Pancreas (tissue), 10 donors: ENCODE results near the gene RIPOR3. TPM values are rescaled to one million over a fixed set of nuclear protein-coding genes. Genes with fewer than 3 reads are reported as not detected.

Source experiments
- ATAC-seq, 4 donors: fragments of 200-7000 bp; cut with Tn5 transposase; one replicate each; pipeline versions ENCODE4 v1.8.0 to v1.9.1; 2020; ENCODE audit warnings: mild to moderate bottlenecking in 4 of 4, moderate library complexity in 4 of 4
- DNase-seq, 6 donors: peaks; one replicate each; pipeline ENCODE4 v3.0.0-alpha.2; 2020
- FAIRE-seq: peaks from 2 replicates; lab custom pipeline; 2012; peaks lifted over from hg19 to GRCh38; lab: Jason Lieb, UNC
- H3K27ac ChIP-seq, 4 donors: fragments of 200-600 bp; sonication (generic); 1 replicate in 3 of 4; 2 replicates in 1 of 4; pipeline versions ENCODE4 v1.5.0 to v1.8.0; 2020
- H3K27me3 ChIP-seq, 4 donors: fragments of 200-600 bp; one replicate each; pipeline ENCODE4 v1.8.0; 2021
- H3K36me3 ChIP-seq, 3 donors: fragments of 200-600 bp; sonication (generic) in 1 of 3; one replicate each; pipeline versions ENCODE4 v1.5.0 to v1.8.0; 2020 to 2021
- H3K4me1 ChIP-seq, 3 donors: fragments of 200-600 bp; one replicate each; pipeline ENCODE4 v1.8.0; 2021
- H3K4me3 ChIP-seq, 4 donors: fragments of 200-600 bp; sonication (generic) in 2 of 4; one replicate each; pipeline versions ENCODE4 v1.5.0 to v1.8.0; 2020 to 2021
- H3K9me3 ChIP-seq, 4 donors: fragments of 200-600 bp; one replicate each; pipeline ENCODE4 v1.8.0; 2021
- WGBS, 2 donors: extraction: QIAGEN DNeasy Blood & Tissue Kit; methylation state at CpG; one replicate each; pipeline ENCODE4 v1.1.7; 2013; 5-methylcytosine and 5-hydroxymethylcytosine counted together
- intact Hi-C, 3 donors: fragments of 100-400 bp; cut with DNase I; formaldehyde crosslinking; loops; one replicate each; pipeline versions ENCODE4 v1.11.1 to v1.14.2; 2022
- polyA plus RNA-seq, 2 donors: library from polyadenylated mRNA; stranded (reverse); fragments of 200-250 nt; gene quantifications; one replicate each; pipeline ENCODE4 v1.2.3, GENCODE V29; 2013
- total RNA-seq, 6 donors: library from RNA; stranded (reverse); fragmentation: NEBNext Ultra II Directional in 4 of 6; extraction: Animal tissue kit (Norgen Biotek cat#: 25700) in 4 of 6; gene quantifications; one replicate each; pipeline versions ENCODE4 v1.2.1 to v1.2.4, GENCODE V29; 2021 to 2023
- TF ChIP-seq, protein P1 (sequence below), 4 donors: fragments of 200-600 bp; sonication (generic) in 3 of 4; IDR thresholded peaks; one replicate each; pipeline versions ENCODE4 v1.5.0 to v1.8.0; 2021; ENCODE audit warnings: antibody characterized with exemption in 4 of 4
- donor health status: healthy with polysubstance abuse.
- donor health status: DM: no; HTN: no; CAD: no; lungs with moderate emphysema.
- donor health status: DM: no; HTN: no; CAD: no.
- donor health status: control.
- donor health status: control.
- donor health status: Bipolar disorder and iron deficiency.
- donor health status: DM: yes; HTN: yes; CAD: no.
- donor health status: DM: no; HTN: no; CAD: no.
- donor health status: DM: no; HTN: no; CAD: no.
- donor health status: DM: yes; HTN: yes; CAD: no.

RIPOR3 gene
- total and polyA plus RNA-seq, 8 donors = 0.67 to 11.3 (median 2.1) TPM

DNA sequence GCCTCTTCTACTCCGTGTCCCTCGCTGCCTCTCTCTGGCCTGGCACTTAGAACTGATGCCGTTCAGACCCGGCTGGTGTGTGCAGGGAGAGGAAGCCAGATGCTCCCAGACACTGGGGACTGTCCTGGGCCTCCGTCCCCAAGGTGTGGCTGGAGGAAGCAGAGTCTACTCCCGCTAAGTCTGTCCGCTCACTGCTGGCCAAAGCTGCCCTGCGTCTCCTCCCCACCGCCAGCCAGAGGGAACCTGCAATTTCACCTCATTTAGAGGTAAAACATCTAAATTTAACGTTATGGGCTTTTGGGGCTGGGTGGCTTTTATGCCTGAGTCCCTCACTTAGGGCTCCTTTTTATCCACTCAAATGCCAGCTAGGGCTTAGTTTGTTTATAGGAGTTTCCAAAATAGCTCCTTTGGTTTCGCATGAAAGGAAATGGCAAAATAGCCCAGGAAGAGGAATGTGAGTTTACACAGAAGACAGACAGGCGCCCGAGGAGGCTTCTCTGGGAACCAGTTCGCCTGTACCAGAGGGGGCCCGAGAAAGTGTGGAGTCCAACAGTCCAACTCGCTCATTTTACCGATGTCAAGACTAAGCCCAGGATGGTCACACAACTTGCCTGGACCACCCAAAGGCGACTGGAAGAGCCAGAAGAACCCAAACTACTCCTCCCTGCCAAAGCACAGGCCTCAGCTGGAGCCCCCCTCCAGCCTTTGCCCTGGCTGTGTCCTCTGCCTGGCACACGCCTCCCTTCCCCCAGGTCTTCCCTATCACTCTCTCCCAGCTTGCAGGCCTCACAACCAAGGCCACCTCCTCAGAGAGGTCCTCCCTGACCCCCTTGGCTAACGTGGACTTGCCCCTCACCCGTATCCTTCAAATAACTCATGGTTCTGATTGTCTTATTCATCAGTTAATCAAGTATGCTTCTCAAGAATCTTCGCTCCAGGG is 54.5 kb downstream of the RIPOR3 start:
- TF ChIP-seq, protein P1, sequence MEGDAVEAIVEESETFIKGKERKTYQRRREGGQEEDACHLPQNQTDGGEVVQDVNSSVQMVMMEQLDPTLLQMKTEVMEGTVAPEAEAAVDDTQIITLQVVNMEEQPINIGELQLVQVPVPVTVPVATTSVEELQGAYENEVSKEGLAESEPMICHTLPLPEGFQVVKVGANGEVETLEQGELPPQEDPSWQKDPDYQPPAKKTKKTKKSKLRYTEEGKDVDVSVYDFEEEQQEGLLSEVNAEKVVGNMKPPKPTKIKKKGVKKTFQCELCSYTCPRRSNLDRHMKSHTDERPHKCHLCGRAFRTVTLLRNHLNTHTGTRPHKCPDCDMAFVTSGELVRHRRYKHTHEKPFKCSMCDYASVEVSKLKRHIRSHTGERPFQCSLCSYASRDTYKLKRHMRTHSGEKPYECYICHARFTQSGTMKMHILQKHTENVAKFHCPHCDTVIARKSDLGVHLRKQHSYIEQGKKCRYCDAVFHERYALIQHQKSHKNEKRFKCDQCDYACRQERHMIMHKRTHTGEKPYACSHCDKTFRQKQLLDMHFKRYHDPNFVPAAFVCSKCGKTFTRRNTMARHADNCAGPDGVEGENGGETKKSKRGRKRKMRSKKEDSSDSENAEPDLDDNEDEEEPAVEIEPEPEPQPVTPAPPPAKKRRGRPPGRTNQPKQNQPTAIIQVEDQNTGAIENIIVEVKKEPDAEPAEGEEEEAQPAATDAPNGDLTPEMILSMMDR (IDR thresholded peaks at IDR 0.05) = no peak
- WGBS, 2 donors = 81 to 83% methylated on average over 22 of the region's 22 CpGs
- DNase-seq (no peak), ATAC-seq (no peak), FAIRE-seq (no peak)
- H3K27me3 ChIP-seq = no peaks in the 10 kb centered on the region
- H3K4me1 ChIP-seq = peaks cover 0 to 5% (median 4%) of the 10 kb centered on the region in 3 donors
- intact Hi-C loops = no loop called here
- H3K4me3 ChIP-seq = no peak overlapping the region
- H3K36me3 ChIP-seq = no peaks in the 10 kb centered on the region
- no peaks in the 10 kb centered on the region for H3K9me3 ChIP-seq
- no peak overlapping the region for H3K27ac ChIP-seq

DNA sequence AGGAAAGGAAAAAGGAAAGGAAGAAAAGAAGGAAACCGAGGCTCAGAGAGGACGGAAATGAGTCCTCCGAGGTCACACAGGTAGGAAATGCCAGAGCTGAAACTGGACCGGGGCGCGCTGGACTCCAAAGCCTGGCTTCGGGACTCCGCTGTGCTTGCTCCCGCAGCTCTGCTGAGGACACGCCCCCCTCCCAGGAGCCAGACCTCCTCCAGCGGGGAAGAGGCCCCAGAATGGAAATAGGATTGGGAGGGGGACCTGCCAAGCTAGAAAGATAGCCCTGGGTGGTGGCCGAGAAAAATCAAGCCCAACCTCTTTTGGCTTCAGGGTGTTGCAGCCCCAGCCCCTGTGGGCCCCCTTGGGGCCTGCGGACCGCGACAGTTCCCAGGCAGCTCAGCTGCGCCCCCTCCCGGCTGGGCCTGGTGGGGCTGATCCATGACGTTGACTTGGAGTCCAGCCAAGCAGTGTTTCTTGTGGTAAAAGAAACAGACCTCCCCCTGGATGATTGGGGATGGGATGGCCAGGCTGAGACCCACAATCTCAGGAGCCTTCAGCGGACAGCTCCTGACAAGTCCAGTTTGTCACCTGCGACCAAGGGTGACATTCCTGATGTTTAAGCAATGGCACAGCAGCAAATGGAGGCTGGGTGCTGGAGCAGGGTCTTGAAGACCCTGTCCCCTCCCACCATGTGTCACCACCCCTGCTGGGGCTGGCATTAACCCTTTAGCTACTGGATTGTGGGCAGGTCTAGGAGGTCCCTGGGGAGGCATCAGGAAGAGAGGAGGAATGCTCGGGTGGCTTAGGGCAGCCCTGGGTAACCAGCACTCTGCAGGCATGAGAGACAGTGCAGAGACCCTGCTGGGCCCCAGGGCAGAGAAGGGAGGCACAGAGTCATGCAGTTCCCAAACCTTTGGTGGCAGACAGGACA is 55.4 kb downstream of the RIPOR3 start:
- intact Hi-C loops = no loop called here
- Histone ChIP-seq H3K27me3 (no peaks in the 10 kb centered on the region), H3K36me3 (no peaks in the 10 kb centered on the region), H3K4me1 (peaks cover 0 to 5% (median 4%) of the 10 kb centered on the region in 3 donors), H3K4me3 (peak overlapping the region in 2 of 4 donors; percentile 13 to 19), H3K27ac (no peak overlapping the region), H3K9me3 (no peaks in the 10 kb centered on the region)
- FAIRE-seq (no peak), ATAC-seq (peak; percentile 80 to 95 (median 90)), DNase-seq (peak; percentile 61 to 92 (median 82))
- WGBS, 2 donors = 15 to 16% methylated on average over 21 of the region's 21 CpGs
- TF ChIP-seq, protein P1 (IDR thresholded peaks at IDR 0.05) = peak; percentile 75 to 94 (median 90)

DNA sequence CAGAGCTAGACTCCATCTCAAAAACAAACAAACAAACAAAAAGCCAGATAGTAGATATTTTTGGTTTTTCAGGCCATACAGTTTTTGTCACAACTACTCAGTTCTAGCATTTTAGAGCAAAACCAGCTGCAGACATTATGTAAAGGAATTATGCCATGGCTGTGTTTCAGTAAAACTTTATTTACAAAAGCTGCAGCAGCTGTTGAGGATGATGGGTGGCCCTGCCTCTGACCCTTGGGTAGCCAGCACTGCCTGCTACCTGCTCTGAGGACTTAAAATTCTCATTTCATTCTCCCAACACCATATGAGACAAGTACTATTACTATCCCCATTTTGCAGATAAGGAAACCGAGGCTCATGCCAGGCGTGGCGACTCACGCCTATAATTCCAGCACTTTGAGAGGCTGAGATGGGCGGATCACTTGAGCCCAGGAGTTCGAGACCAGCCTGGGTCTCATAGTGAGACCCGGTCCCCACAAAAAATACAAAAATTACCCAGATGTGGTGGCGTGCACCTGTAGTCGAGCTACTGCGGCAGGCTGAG is 56.3 kb downstream of the RIPOR3 start:
- H3K4me3 ChIP-seq = no peak overlapping the region
- H3K27me3 ChIP-seq = no peaks in the 10 kb centered on the region
- WGBS, 2 donors = 87 to 91% methylated on average over 10 of the region's 10 CpGs
- H3K4me1 ChIP-seq = peaks cover 0 to 5% (median 4%) of the 10 kb centered on the region in 3 donors
- intact Hi-C loops = no loop called here
- TF ChIP-seq, protein P1 (IDR thresholded peaks at IDR 0.05) = no peak
- H3K36me3 ChIP-seq = no peaks in the 10 kb centered on the region
- DNase-seq (no peak), FAIRE-seq (no peak), ATAC-seq (no peak)
- H3K27ac ChIP-seq = no peak overlapping the region
- no peaks in the 10 kb centered on the region for H3K9me3 ChIP-seq

DNA sequence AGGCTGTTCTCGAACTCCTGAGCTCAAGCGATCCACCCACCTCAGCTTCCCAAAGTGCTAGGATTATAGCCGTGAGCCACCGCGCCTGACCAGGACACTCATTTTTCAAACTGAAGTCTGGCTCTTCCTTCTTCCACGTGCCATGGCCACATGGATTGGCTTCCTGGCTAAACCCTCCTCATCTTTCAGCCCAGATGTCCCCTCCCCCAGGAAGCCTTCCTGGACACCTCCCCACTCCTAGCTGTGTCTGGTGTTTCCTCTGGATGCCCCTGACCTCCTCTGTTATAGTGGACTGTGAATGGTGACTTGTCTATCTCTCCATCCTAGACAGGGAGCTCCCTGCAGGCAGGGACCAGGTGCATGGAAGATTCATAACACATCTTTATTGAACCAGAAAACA is 57.2 kb downstream of the RIPOR3 start:
- FAIRE-seq = no peak
- Histone ChIP-seq H3K9me3 (no peaks in the 10 kb centered on the region), H3K27me3 (no peaks in the 10 kb centered on the region), H3K4me3 (no peak overlapping the region), H3K4me1 (peaks cover 0 to 5% (median 4%) of the 10 kb centered on the region in 3 donors), H3K36me3 (no peaks in the 10 kb centered on the region), H3K27ac (no peak overlapping the region)
- 80 to 89% methylated on average over 6 of the region's 6 CpGs for WGBS, 2 donors
- TF ChIP-seq, protein P1 (IDR thresholded peaks at IDR 0.05) = no peak
- no peak for ATAC-seq
- no peak for DNase-seq
- intact Hi-C loops = no loop called here
